ENCODE data around the gene GABRA4.

GABRA4 gene

DNA sequence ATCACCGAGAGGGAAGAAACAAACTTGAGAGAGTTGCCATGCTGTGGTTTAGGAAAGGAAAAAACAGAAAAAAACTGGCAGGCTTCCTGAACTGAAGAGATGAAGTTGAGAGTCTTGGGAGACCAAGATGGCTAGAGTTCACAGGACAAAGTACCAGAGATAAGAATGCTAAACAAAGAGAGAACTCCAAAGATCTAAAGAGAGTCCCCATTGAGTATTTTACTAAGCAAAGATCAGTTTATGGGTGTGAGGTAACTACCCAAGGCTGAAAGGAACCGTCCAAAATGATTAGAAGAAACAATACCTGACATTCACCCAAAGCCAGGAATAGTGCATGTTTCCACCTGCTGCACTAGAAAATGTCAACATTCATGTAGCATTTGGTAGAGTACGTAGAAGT is 62.5 kb downstream of the GABRA4 start:
- no peak for DNase-seq (ENCODE audit: low read depth, low spot score)

DNA sequence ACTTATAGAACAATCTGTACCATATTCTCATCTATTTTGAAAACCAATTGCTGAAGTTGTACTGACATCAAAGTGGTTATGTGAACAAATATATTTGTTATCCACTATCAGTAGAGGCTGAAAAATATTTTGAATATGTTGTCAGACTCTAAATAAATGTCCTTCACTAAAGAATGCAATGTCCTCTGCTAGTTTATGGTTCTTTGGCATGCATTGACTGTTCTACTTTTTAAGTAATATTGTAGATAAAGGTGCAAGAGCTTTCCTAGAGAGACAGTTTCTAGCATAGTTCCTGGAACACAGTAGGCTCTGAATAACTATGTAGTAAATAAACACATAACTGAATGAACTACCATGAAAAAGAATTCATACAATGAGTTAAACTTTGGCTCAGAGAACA is 66.2 kb downstream of the GABRA4 start:
- DNase-seq (ENCODE audit: low read depth, low spot score), result no peak

DNA sequence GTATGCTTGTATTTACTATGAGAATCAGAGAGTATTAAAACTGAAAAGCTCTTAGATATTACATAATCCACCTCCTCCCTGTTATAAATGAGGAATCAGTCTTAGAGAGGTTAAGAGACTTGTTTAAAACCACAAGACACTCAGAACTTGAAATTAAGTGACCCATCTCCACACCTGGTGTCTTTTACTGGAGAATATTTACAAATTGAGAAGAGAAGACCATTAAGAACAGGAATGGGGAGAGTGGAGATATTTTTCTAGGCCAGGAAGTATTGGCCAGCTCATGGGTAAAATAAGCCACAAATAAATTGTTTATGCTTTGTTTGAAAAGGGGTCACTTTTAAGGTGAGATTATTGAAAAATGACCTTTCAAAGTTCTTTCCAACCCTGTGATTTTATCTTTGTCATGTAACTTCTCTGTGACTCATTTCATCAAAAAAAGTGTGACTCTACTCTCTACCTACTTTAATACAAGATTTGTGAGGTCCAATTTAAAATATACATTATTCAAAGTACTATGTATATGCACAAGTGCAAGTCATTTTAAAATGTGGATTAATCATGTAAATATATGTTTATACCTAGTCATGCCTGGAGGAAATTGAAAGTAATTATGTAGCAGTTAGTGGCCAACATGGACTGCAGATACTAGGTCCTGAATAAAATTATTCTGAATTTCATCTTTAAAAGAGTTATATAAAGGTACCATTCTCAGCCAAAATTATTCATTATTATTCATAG is 68.4 kb downstream of the GABRA4 start:
- no peak for DNase-seq (ENCODE audit: low read depth, low spot score)

DNA sequence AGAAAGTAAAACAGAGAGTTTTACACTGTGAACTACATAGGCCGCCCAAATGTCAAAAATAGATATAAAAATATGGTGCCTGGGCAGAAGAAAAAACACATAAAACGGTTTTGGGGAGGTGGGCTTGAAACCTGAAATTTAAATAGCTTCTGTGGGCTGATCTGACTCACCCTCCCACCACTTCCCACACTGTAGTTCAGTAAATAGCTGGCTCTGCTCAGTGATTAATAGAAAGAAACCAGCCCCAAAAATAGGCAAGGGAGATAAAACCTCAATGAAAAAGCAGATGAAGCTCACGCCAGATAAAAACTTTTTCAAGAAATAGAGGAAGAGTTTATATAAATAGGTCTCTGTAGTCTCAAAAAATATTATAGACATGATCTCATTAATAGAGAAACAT is 71.2 kb downstream of the GABRA4 start:
- DNase-seq (ENCODE audit: low read depth, low spot score), result no peak

DNA sequence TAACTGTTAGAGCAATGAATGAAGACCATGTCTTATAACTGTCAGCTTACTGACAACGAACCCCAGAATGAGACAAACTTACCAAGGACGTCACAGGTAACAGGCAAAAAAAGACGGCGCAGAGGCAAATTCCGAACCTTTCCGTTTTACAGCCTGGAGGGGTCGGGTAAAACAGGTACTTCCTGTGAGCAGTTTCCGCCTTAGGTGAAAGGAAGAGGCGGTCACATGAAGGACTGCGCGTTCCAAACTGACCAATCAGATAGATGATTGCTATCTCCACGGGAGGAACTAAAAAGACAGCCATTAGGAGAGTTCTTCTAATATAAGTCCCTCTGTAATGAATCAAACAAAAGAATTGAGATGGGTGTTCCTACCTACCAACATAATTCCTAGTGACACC is 84.3 kb downstream of the GABRA4 start, which contains the start of gene COX7B2:
Gene COX7B2, minus strand, starts transcription at position 168 of the 400 bp plus-strand sequence. CDS start 174,053 bp downstream, outside the sequence.
- DNase-seq (ENCODE audit: low read depth, low spot score), result no peak

DNA sequence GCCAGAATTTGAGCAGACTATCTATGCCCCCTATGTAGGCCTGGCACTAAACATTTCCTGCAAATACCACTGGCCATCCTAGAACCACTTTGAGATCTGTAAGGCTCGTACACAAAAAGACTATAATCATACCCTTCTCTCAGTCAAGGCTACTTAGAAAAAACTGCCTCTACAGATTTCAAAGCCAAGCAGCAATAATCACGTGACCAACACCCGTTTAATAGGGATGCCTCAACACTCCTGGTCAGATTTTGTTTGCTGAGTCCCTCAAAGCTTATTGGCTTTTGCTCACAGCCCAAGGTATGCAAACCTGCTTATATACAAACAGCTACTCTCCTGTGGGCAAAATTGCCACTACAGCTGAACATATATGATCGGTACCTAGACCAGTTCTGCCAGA is 85.2 kb downstream of the GABRA4 start:
- no peak for DNase-seq (ENCODE audit: low read depth, low spot score)

DNA sequence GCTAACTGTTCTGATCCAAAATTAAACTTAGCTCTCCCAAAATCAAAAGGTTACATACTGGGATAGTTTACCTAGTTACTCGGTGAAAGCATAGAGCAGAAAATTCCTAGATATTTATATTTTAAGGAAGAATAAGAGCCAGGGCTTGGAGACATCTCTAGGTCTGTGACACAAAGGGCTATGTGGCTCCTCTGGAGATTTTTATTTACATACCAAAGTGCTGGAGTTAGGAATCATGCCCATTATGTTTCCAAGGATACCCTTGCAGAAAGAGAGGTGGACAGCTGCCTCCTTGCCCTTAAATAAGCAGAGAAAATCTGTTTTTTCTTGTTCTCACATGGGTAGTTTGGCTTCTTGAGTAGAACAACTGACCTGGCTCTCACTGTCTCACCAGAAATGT is 93.3 kb downstream of the GABRA4 start:
- no peak for DNase-seq (ENCODE audit: low read depth, low spot score)

DNA sequence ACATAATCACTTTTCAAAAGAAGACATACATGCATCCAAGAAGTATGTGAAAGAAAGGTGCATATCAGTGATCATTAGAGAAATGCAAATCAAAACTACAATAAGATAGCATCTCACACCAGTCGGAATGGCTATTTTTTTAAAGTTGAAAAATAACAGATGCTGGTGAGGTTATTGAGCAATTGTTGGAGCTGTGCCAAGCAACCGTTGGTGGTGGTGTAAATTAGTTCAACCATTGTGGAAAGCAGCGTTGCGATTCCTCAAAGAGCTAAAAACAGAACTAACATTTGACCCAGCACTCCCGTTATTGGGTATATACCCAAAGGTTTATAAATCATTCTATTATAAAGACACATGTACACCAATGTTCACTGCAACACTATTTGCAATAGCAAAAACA is 98.6 kb downstream of the GABRA4 start:
- DNase-seq (ENCODE audit: low read depth, low spot score), result no peak

DNA sequence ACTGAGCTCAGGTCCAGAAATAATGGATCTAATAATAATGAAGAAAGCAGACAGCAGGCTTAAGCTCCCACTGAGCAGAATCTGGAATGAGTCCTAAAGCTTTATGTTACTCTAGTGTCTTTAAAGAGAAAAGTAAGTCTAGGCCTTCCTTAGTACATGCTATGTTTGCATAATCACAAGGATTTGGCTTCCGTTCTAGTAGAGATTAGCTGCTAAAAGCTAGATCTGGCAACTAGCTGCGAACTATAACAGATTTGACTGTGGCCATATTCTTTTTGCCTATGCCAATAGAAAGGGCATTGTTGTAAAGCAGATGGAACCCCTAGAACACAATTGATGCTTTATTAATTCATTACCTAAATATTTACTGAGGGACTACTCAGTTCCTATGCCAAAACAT is 103.3 kb downstream of the GABRA4 start:
- no peak for DNase-seq (ENCODE audit: low read depth, low spot score)

DNA sequence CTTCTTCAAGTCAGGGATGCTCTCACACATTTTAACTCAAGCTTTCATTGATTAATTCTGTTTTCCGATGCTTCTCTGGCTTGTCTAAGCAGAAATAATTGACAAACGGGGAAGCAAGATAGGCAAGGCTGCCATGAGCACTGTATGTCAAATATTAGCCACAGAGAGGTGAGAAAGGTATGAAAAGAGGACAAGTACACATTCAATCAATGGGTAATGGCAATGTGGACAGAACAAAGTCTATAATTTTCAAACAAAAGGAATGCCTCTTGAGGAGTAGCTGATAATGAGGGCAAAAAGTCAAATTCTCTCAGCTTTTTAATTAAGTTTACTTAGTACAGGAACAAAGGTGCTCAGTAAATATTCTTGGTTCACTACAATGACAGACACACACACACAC is 104.0 kb downstream of the GABRA4 start:
- no peak for DNase-seq (ENCODE audit: low read depth, low spot score)

DNA sequence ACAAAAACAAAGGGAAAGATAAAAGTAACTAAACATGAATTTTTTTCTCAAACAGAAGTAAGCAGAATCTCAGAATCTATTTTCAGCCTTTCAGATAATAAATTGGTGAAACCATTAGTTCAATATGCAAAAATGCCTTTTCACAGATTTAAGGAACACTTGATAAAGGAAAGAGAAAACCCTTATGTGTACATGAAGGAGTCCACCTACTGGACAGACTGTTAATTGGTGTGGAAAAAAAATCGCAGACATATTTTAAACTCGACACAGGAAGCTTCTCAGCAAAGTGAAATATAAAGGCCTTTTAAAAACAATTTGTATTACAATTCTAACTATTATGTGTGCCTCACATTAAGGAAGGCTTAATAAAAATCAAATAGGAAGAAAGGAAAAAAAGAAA is 106.7 kb downstream of the GABRA4 start:
- DNase-seq (ENCODE audit: low read depth, low spot score), result no peak

DNA sequence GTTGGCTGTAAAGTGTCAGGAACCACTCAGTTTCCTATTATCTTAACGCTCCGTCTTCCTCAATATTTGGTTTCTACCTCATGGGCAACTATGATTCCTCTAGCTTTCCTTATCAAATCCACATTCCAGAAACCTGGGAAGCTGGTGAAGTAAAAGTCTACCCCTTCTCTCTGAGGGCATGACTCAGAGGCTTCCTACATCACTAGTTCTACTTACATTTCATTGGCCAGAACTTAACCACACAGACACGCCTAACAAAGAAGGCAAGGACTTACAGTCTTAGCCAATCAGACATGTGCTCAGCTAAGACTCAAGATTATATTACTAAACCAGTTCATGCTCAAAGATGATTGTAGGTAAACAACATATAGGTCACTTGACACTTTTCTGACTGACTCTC is 114.7 kb downstream of the GABRA4 start:
- no peak for DNase-seq (ENCODE audit: low read depth, low spot score)

DNA sequence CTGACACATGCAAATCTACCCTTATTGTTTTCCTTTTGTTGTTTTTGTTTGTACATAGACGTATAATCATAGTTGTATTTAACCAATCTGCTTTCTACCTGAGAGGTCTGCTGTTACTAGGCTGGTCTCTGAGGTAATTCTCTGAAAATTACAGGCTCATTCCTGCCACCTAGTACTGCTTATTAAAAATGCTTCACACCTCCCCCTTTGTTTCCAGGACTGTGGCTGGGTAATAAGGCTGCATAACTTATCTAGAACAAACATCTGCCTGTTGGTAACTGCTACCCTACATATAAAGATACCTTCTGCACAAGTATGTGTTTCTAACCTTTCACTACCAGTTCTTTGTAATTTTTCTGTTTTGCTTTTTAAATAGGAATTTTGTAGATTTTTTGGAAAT is 118.6 kb downstream of the GABRA4 start:
- no peak for DNase-seq (ENCODE audit: low read depth, low spot score)

DNA sequence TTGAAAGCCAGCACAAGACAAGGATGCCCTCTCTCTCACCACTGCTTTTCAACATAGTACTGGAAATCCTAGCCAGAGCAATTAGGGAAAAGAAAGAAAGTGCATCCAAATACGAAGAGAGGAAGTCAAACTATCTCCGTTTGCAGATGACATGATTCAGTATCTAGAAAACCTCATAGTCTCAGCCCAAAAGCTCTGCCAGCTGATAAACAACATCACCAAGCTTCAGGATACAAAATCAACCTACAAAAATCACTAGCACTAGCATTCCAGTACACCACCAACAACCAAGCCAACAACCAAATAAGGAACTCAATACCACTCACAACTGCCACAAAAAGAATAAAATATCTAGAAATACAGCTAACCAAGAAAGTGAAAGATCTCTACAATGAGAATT is 123.0 kb downstream of the GABRA4 start:
- DNase-seq (ENCODE audit: low read depth, low spot score), result no peak

Data from iPS DF 19.7 (cell line).